ENCODE results near the gene MT2A.

The MT2A gene

DNA sequence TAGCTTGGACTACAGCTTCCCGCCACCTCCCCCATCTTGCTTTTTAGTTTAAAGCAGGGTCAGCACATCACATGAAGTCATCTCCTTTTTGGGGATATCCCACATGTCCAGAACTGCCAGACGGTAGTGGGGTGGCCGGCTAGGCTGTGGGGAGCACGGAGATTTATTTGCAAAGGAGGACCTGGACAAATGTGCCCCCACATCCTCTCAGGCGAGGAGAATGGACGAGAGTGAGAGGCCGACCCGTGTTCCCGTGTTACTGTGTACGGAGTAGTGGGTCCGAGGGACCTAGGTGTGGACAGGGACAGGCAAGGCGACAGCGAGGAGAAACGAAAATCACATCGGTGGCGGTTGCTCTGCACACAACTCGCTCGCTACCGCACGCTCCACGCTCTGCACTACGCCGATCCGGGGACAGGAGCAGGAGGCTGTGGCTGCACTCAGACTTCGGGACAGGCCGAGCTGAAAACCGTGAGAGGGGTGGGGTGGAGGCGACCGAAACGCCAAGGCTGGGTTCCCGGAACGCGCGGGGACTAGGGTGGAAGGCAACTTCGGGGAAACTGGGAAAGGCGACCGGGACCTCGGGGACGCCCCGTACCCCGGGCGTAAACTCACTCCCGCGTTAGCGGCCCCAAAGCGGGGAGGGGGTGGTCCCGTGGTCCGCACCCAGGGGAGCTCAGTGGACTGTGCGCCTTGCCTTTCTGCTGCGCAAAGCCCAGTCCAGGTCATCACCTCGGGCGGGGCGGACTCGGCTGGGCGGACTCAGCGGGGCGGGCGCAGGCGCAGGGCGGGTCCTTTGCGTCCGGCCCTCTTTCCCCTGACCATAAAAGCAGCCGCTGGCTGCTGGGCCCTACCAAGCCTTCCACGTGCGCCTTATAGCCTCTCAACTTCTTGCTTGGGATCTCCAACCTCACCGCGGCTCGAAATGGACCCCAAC lies 29.7 kb downstream of the MT2A start, which contains the start of gene MT1A:
MT1A (plus strand) TSS at position 853 of the 937 bp plus-strand sequence; CDS start at position 926, 73 bp downstream.
- DNase-seq (ENCODE audit: low read depth in 2 of 2, low spot score in 1 of 2), result no peak

DNA sequence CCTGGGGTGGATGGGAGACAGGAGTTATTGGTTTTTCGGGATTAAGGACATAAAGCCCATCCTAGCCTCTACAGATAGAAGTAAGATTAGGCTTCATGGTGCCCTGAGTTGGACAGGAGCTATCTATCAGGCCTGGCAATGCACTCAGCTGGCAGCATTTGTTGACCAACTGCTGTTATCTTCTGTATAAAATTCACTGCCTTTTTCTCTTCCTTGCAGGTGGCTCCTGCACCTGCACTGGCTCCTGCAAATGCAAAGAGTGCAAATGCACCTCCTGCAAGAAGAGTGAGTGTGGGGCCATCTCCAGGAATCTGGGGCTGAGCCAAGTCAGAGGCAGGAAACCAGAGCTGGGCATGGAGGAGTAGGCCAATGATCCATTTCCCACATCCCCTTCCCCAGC lies 30.7 kb downstream of the MT2A start:
- DNase-seq (ENCODE audit: low read depth in 2 of 2, low spot score in 1 of 2), result no peak

DNA sequence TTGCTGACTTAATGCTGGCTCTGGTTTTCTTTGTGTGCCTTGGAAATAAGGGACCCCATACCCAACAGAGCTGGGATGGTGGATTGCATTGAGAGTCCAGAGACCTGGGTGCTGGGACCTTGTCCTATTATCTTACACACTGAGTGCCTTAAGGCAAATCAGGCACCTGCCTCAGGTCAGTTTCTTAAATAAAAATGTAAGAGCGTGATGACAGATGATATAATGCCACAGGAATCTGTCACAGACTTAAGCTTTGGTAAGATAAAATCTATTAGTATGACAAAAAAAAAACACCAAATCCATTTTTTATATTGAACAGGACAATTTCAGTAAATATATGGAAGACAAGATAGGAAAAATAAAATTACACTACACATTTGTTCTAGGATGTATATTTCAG lies 31.7 kb downstream of the MT2A start:
- no peak for DNase-seq (ENCODE audit: low read depth in 2 of 2, low spot score in 1 of 2)

DNA sequence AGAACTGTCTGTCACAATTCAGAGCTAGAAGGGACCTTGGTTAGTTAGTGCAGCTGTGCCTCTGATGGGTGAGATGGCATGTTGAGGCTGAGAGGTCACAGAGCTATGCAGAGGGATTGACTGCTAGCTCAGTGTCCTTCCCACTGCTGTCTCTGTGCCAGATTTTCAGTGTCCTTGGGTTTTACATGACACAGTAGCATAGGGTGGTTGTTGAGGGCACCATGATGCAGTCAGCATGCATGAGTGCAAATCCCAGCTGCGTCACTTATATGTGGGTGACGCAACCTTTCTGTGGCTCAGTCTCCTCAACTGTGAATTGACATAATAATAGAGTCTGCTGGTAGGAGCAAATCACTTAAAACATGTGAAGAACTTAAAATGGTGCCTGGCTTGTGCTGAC lies 32.8 kb downstream of the MT2A start:
- DNase-seq (ENCODE audit: low read depth in 2 of 2, low spot score in 1 of 2), result no peak

DNA sequence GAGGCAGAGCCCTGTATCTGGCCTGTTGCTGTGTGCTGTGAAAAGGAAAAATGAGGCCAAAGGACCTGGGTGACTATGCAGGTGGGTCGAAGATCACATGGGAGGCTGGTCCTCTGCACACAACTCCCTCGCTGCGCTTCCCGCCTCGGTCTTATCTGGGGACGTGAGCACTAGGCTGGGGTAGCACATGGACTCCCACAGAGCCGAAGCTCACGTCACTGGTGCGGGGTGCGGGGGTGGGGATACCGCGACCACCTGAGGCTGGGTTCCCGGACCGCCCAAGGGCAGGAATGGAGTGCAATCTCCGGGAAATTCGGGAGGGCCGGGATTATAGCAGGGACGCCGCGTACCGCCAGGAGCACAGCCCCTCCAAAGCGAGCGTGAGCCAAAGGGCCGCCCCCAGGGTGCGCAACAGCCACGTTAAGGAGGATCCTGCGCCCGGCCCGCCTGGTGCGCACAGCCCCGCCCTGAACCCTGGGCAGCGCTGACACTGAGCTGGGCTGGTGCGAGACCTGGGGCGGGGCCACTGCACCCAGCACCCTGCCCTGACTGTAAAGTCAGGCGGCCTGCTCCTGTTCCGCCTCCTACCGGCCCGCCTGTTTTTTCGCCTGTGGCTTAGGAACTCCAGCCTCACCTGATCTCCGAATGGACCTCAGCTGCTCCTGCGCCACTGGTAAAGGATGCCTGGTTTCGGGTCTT lies 34.8 kb downstream of the MT2A start:
- DNase-seq (ENCODE audit: low read depth in 2 of 2, low spot score in 1 of 2), result peak; percentile 39 to 54

DNA sequence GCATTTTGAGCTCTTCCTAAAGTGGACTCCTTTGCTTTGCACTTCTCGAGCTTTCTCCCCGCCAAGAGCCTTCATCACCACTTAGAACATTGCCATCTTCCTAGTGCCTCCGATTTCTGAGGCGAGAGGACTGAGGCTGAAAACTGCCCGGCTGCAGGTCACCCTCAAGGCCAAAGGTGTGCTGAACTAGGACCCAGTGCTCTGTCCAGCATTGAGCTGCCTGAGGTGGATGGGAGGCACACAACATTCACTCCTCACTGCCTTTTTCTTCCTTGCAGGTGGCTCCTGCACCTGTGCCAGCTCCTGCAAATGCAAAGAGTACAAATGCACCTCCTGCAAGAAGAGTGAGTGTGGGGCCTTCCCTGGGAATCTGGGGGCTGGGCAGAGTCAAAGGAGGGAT lies 35.4 kb downstream of the MT2A start:
- DNase-seq (ENCODE audit: low read depth in 2 of 2, low spot score in 1 of 2), result no peak

DNA sequence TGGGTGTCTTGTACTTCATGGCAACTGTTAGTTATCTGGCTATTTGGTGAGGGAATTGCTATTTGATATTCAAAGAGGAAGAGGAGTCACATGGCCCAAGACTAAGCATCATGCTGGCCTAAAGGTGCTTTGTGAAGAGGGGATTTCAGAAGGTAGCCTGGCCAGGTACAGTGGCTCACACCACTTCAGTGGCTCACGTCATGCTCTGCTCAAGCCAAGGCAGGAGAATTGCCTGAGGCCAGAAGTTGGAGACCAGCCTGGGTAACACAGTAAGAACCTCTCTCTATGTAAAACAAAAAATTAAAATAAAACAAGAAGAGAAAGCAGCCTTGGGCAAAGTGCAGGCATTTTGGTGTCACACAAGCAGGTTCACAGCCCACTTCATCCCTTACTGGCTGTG lies 36.9 kb downstream of the MT2A start:
- DNase-seq (ENCODE audit: low read depth in 2 of 2, low spot score in 1 of 2), result no peak

DNA sequence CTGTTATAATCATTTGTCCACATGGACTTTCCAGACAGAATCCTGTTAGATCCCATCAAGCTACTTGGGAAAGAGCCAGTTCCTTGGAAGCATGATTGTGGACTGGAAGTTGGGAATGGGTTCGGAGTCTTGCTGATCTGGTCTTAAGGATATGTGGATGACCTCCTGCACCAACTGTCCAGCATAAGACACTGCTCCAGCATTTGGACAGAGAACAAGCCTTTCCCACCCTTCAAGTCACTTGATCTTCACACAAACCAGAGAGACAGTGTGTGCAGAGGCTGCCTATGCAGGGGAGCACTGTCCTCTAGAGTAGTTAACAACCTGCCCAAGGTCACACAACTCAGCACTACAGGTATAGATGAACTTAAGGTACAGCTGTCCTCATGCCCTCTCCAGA lies 37.5 kb downstream of the MT2A start:
- DNase-seq (ENCODE audit: low read depth in 2 of 2, low spot score in 1 of 2), result no peak

DNA sequence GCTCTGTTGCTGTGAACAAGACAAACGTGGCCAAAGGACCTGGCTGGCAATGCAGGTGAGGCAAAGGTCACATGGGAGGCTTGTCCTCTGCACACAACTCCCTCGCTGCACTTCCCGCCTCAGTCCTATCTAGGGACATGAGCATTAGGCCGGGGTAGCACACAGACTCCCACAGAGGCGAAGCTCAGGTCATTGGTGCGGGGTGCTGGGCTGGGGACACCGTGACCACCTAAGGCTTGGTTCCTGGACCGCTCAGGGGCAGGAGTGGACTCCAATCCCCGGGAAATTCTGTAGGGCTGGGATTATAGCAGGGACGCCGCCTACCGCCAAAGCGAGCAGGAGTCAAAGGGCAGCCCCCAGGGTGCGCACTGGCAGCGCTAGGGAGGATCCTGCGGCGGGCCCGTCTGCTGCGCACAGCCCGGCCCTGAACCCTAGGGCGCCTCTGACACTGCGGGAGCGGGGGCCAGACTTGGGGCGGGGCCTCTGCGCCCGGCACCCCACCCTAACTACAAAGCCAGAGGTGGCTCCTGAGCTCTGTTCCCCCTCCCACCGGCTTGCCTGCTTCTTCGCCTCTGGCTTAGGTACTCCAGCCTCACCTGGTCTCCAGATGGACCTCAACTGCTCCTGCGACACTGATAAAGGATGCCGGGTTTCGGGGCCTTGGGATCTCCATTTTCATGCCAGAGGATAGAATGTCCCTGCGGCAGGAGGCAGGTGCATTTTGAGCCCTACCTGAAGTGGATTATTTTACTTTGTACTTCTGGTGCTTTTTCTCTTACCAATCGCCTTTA lies 39.5 kb downstream of the MT2A start:
- no peak for DNase-seq (ENCODE audit: low read depth in 2 of 2, low spot score in 1 of 2)

DNA sequence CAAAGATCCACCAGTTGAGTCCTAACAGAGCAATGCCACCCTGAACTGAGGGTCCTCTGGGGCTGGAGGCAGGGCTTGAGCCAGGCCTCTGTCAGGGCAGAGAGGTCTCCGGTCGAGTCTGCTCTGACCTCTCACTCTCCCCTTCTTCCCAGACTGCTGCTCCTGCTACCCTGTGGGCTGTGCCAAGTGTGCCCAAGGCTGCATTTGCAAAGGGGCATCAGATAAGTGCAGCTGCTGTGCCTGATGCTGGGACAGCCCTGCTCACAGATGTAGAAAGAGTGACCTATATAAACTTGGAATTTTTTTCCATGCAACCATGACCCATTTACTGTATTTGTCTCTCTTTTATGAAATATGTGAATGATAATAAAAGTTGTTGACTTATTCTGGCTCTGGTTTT lies 40.9 kb downstream of the MT2A start:
- DNase-seq (ENCODE audit: low read depth in 2 of 2, low spot score in 1 of 2), result no peak

DNA sequence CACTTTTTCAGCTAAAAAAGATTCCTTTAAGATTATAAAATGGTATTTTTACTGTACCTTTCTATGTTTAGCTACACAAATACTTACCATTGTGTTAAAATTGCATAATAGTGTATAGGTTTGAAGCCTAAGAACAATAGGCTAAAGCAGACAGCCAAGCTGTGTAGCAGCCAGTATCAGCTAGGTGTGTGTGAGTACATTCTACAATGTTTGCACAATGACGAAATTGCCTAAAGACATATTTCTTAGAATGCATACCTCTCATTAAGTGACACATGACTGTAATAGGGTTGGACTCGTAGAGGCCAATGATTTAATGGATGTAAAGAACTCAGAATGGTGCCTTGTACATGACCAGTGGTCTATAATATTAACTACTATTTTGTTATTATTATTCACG lies 41.4 kb downstream of the MT2A start:
- no peak for DNase-seq (ENCODE audit: low read depth in 2 of 2, low spot score in 1 of 2)

DNA sequence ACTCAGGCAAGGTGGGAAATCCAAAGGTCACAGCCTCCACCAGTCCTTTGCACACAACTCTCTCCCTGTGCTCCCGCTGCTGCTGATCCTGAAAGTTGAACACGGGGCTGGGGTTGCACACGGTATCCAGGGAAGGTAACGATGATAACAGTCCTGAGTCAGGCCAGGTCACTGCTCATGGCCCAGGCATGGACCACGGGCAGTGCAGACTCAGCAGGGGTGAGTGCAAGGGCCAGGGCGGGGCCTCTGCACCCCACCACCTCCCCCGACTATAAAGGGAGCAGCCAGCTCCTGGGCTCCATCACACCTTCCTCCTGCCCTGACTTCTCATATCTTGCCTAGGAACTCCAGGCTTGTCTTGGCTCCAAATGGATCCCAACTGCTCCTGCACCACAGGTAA lies 43.2 kb downstream of the MT2A start, which contains the start of gene MT1B:
MT1B (plus strand) TSS at position 301 of the 400 bp plus-strand sequence; CDS start at position 369, 68 bp downstream.
- DNase-seq (ENCODE audit: low read depth in 2 of 2, low spot score in 1 of 2), result no peak

DNA sequence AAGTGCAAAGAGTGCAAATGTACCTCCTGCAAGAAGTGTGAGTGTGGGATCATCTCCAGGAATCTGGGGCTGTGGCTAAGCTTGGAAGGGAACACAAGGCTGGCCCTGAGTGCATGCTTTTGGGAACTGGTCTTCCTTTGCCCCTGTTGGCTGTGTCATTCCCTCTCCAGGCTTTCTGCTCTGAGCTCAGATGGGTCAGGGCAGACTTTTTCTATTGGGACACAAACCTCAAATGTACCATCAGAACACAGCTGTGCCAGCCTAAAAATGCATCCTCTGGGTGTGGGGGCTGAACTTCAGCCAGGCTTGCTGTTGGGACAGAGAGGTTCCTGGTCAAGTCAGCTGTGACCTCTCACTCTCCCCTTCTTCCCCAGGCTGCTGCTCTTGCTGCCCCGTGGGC lies 44.2 kb downstream of the MT2A start:
- DNase-seq (ENCODE audit: low read depth in 2 of 2, low spot score in 1 of 2), result no peak

DNA sequence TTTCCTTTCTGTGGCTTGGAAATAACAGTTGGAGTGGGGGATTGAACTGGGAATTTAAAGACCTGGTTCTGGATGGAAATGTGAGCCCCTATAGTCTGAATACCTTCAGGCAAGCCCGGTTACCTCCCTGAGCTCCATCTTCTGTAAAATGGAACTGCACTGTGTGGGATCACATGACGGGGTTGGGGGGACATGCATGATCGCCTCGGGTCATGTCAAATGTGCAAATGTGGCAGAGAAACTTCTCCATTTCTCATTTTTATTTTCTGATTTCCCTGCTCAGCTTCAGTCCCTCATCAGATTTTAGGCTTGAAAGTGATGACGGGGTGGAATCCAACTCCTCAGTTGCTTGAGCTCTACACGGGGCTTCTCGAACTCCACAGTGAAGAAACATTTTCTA lies 44.8 kb downstream of the MT2A start:
- no peak for DNase-seq (ENCODE audit: low read depth in 2 of 2, low spot score in 1 of 2)

DNA sequence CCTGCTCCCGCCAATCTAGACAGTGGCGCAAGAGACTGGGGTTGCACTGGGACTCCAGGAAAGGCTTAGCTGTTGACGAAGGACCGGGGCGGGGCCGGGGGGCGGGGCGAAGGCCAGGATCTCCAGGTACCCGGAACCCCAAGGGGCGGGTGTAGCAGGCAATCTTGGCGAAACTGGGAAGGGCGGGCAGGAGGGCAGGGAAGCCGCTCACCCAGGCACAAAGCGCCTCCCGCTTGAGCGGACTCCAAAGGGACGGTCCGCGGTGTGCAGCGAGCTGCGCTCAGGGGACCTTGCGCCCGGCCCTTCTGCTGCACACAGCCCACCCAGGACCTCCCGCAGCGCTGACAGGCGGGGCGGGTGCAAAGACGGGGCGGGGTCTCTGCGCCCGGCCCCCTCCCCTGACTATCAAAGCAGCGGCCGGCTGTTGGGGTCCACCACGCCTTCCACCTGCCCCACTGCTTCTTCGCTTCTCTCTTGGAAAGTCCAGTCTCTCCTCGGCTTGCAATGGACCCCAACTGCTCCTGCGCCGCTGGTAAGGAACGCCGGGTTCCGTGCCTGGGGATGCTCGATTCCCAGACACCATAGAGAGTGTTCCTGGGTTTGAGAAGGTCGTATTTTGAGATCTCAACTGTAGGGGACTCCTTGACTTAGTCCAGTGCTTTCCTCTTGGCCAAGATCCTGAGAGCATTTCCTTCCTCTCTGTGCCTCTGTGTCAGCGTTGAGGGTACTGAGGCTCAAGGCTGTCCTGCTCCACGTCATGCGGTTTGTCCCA lies 49.4 kb downstream of the MT2A start, which contains the start of gene MT1F:
MT1F (plus strand) TSS at position 405 of the 772 bp plus-strand sequence; CDS start at position 505, 100 bp downstream.
- DNase-seq (ENCODE audit: low read depth in 2 of 2, low spot score in 1 of 2), result peak; percentile 27 to 47

DNA sequence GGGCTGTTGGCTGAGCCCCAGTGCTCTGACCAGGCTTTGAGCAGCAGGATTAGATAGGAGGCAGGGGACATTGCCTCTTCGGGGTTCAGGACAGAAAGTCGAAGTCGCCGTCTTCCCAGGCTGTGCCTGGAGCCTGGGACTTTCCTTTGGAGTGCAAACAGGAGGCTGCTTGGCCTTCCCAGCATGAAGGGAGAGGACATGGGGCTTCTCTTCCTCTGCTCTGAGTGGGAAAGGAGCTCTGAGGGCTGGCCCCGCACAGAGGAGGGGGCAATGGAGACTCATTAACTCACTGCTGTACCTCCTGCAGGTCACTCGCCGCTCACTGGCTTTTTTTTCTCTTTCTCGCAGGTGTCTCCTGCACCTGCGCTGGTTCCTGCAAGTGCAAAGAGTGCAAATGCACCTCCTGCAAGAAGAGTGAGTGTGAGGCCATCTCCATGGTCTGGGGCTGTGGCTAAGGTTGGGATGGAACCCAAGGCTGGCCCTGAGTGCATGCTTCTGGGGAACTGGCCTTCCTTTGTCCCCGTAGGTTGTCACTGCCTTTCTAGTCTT lies 50.0 kb downstream of the MT2A start:
- no peak for DNase-seq (ENCODE audit: low read depth in 2 of 2, low spot score in 1 of 2)

All from stimulated activated CD8-positive, alpha-beta memory T cell treated with anti-CD3 and anti-CD28 coated beads, Interleukin-4, amount 100 ng/mL, for 4 hours (primary cell).